Natural killer cell (primary cell): ENCODE data around the gene HYLS1. TPM values are rescaled to one million over a fixed set of nuclear protein-coding genes. Genes with fewer than 3 reads are reported as not detected.

ENCODE experiments used
- ATAC-seq, 3 donors: fragments of 150-1000 bp in 2 of 3; fragments of 200-7000 bp in 1 of 3; cut with Tn5 transposase; 1 replicate in 1 of 3; 2 replicates in 2 of 3; pipeline ENCODE4 v1.10.0; 2021; ENCODE audit warnings: mild to moderate bottlenecking in 2 of 3, moderate library complexity in 2 of 3
- DNase-seq, 2 donors: peaks; one replicate each; pipeline versions ENCODE4 v3.0.0 to v3.0.0-alpha.2; 2013 to 2021; ENCODE audit warnings: mixed read lengths in 1 of 2
- H3K27ac ChIP-seq: one replicate; pipeline ENCODE4 v1.5.1; 2013; ENCODE audit warnings: mild to moderate bottlenecking, low read length
- H3K27me3 ChIP-seq: one replicate; pipeline ENCODE4 v1.6.1; 2013; ENCODE audit warnings: low read length; ENCODE audit not compliant: control insufficient read depth, insufficient read depth
- H3K36me3 ChIP-seq: one replicate; pipeline ENCODE4 v1.6.1; 2013; ENCODE audit warnings: low read length; ENCODE audit not compliant: control insufficient read depth, insufficient read depth
- H3K4me1 ChIP-seq: one replicate; pipeline ENCODE4 v1.6.1; 2013; ENCODE audit warnings: low read length; ENCODE audit not compliant: control insufficient read depth, insufficient read depth
- H3K4me3 ChIP-seq: one replicate; pipeline ENCODE4 v1.5.1; 2013; ENCODE audit warnings: low read length
- H3K9me3 ChIP-seq: one replicate; pipeline ENCODE4 v1.6.1; 2013; ENCODE audit warnings: low read length; ENCODE audit not compliant: control insufficient read depth, insufficient read depth
- H3K27ac Mint-ChIP-seq, 2 donors: one replicate each; pipeline ENCODE4 v1.8.0; 2022; ENCODE audit warnings: mild to moderate bottlenecking in 2 of 2, mixed read lengths in 2 of 2, moderate library complexity in 1 of 2
- H3K27me3 Mint-ChIP-seq, 2 donors: one replicate each; pipeline ENCODE4 v1.8.0; 2022; ENCODE audit warnings: low read depth in 2 of 2, mixed read lengths in 2 of 2
- H3K36me3 Mint-ChIP-seq: one replicate; pipeline ENCODE4 v1.8.0; 2022; ENCODE audit warnings: mixed read lengths
- H3K4me1 Mint-ChIP-seq, 2 donors: one replicate each; pipeline ENCODE4 v1.8.0; 2022; ENCODE audit warnings: mixed read lengths in 2 of 2
- H3K4me3 Mint-ChIP-seq: one replicate; pipeline ENCODE4 v1.8.0; 2022; ENCODE audit warnings: mild to moderate bottlenecking, moderate library complexity, mixed read lengths
- H3K9me3 Mint-ChIP-seq, 2 donors: one replicate each; pipeline ENCODE4 v1.8.0; 2022; ENCODE audit warnings: mixed read lengths in 2 of 2
- CTCF ChIP-seq: fragments of 200-600 bp; IDR thresholded peaks from one replicate; pipeline ENCODE4 v1.8.0; 2022; ENCODE audit warnings: antibody characterized with exemption
- WGBS: methylation state at CpG from one replicate; pipeline ENCODE4 v1.1.7; 2013; ENCODE audit warnings: missing lambda C conversion rate; ENCODE audit not compliant: insufficient coverage; 5-methylcytosine and 5-hydroxymethylcytosine counted together
- intact Hi-C: fragments of 100-400 bp; cut with micrococcal nuclease; formaldehyde crosslinking; loops from one replicate; pipeline ENCODE4 v1.14.2; 2022
- total RNA-seq, 4 donors: library from RNA; stranded (reverse); fragments of 120-200 nt in 1 of 4; gene quantifications; one replicate each; pipeline versions ENCODE4 v1.2.3 to v1.2.4, GENCODE V29; 2013 to 2022

The HYLS1 gene
- total RNA-seq, 3 donors from 2014 or later (not counting 1 experiment from before 2014, with no cell fraction given), result 4.4 to 6.8 (median 5.6) TPM

DNA sequence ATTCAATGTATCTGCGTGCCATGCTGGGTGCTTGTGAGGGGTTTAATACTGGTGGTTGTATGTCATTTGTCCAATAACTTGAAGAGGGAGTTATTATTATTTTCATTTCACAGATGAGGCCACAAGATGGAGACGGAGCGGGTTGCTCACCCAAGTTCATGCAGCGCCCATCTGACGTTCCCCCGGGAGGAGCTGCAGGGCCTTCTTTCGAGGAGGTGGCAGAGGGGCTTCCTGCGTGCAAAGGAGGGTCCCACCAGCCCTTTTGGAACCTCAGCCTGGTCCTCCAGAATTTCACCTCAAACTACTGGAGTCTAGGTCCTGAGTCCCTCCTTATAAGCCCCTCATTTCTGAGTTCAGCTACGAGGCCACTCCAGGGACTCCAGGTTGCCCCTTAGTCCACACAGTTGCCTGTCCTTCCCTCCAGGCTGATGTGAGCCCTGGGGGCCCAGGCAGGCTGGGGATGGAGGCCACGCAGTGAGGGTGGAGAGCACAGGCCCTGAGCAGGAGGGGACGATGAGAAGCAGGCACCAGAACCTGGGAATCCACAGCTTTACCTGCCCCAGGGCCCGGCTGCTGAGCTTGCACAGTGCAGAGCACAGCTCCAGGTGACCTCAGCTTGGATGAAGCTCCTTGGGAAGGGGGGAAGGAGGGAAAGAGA lies 55.4 kb downstream of the HYLS1 start:
- H3K4me1 Mint-ChIP-seq, result peaks cover 6 to 11% of the 10 kb centered on the region in 2 donors
- H3K27ac Mint-ChIP-seq, result no peak overlapping the region
- ATAC-seq, result no peak
- no peak overlapping the region for H3K27ac ChIP-seq
- no peak overlapping the region for H3K4me3 Mint-ChIP-seq
- intact Hi-C loops, result no loop called here
- H3K27me3 Mint-ChIP-seq, result peaks cover 9 to 10% of the 10 kb centered on the region in 2 donors
- no peaks in the 10 kb centered on the region for H3K36me3 ChIP-seq
- no peaks in the 10 kb centered on the region for H3K4me1 ChIP-seq
- H3K9me3 ChIP-seq, result no peaks in the 10 kb centered on the region
- DNase-seq, result no peak
- H3K4me3 ChIP-seq, result no peak overlapping the region
- no peaks in the 10 kb centered on the region for H3K9me3 Mint-ChIP-seq
- H3K27me3 ChIP-seq, result no peaks in the 10 kb centered on the region
- 81% methylated on average over 12 of the region's 12 CpGs for WGBS
- no peak for TF ChIP-seq CTCF
- H3K36me3 Mint-ChIP-seq, result no peaks in the 10 kb centered on the region

DNA sequence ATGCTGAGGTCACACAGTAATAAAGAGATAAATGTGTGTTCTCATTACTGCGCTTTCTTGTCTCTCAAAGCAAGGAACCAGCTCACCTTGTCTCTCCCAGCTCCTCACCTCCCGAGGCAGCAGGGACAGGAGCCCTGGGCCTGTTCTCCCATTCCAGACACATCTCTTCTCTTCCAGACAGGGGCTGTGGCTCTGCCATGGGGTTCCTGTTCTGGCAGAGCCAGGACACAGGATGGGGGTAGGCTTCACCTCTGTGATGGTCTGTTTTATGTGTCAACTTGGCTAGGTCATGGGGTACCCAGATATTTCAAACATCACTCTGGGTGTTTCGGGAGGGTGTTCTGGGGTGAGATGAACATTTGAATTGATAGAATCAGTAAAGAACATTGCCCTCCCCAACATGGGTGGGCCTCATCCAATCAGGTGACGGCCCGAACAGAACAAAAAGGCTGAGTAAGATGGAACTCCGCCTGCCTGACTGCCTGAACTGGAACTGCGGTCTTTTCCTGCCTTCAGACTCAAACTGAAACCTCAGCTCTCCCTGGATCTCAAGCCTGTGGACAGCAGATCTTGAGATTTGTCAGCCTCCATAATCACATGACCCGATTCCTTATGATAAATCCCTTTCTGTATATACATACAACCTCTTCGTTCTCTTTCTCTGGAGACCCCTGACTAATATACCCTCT lies 56.3 kb downstream of the HYLS1 start:
- H3K36me3 ChIP-seq, result no peaks in the 10 kb centered on the region
- intact Hi-C loops, result no loop called here
- Mint-ChIP-seq H3K9me3 (no peaks in the 10 kb centered on the region), H3K36me3 (no peaks in the 10 kb centered on the region), H3K27me3 (peaks cover 9 to 10% of the 10 kb centered on the region in 2 donors), H3K4me3 (no peak overlapping the region), H3K4me1 (peaks cover 6 to 8% of the 10 kb centered on the region in 2 donors), H3K27ac (no peak overlapping the region)
- H3K27me3 ChIP-seq, result no peaks in the 10 kb centered on the region
- no peak for TF ChIP-seq CTCF
- no peak overlapping the region for H3K4me3 ChIP-seq
- 77% methylated on average over 9 of the region's 9 CpGs for WGBS
- DNase-seq, result no peak
- no peak overlapping the region for H3K27ac ChIP-seq
- no peak for ATAC-seq
- H3K9me3 ChIP-seq, result no peaks in the 10 kb centered on the region
- H3K4me1 ChIP-seq, result no peaks in the 10 kb centered on the region

GRCh38 chr11:125944350-125945010 lies 57.0 kb downstream of the HYLS1 start:
- Histone ChIP-seq H3K27me3 (no peaks in the 10 kb centered on the region), H3K9me3 (no peaks in the 10 kb centered on the region), H3K36me3 (no peaks in the 10 kb centered on the region), H3K4me1 (no peaks in the 10 kb centered on the region), H3K27ac (no peak overlapping the region), H3K4me3 (no peak overlapping the region)
- no peak overlapping the region for H3K27ac Mint-ChIP-seq
- no peak for TF ChIP-seq CTCF
- no peaks in the 10 kb centered on the region for H3K9me3 Mint-ChIP-seq
- H3K27me3 Mint-ChIP-seq, result peaks cover 9 to 10% of the 10 kb centered on the region in 2 donors
- DNase-seq (no peak), ATAC-seq (no peak)
- 74% methylated on average over 12 of the region's 13 CpGs for WGBS
- intact Hi-C loops, result no loop called here
- H3K4me1 Mint-ChIP-seq, result peaks cover 5 to 6% of the 10 kb centered on the region in 2 donors
- no peak overlapping the region for H3K4me3 Mint-ChIP-seq
- no peaks in the 10 kb centered on the region for H3K36me3 Mint-ChIP-seq
